HL-60 (cell line): Measurements from ENCODE around the gene SMTNL1.

ENCODE experiments used
- DNase-seq, 2 experiments: peaks; one replicate each; pipeline ENCODE4 v3.0.0-alpha.2; 2010 to 2020; ENCODE audit warnings: low read depth in 1 of 2, low spot score in 1 of 2
- H3K27ac ChIP-seq: fragments of 250-450 bp; sonication (Bioruptor Pico); replicated peaks from 2 replicates; pipeline ENCODE4 v1.5.1; 2020; ENCODE audit warnings: mild to moderate bottlenecking, moderate library complexity
- H3K27me3 ChIP-seq: fragments of 250-450 bp; sonication (Bioruptor Pico); 2 replicates; pipeline ENCODE4 v1.5.1; 2021; ENCODE audit warnings: mild to moderate bottlenecking, moderate library complexity; ENCODE audit not compliant: insufficient read depth, poor library complexity, severe bottlenecking
- H3K4me3 ChIP-seq: replicated peaks from 2 replicates; pipeline ENCODE4 v1.5.1; 2011; ENCODE audit warnings: mild to moderate bottlenecking, control low read depth, low read length; ENCODE audit not compliant: insufficient read depth
- GABPA ChIP-seq: IDR thresholded peaks from 2 replicates; pipeline ENCODE4 v1.6.1; 2012; ENCODE audit warnings: low read depth
- POLR2AphosphoS5 ChIP-seq: IDR thresholded peaks from 2 replicates; pipeline ENCODE4 v1.6.1; 2012; ENCODE audit warnings: low read depth
- SPI1 ChIP-seq: IDR thresholded peaks from 2 replicates; pipeline ENCODE4 v1.6.1; 2012; ENCODE audit warnings: low read depth, mild to moderate bottlenecking, borderline replicate concordance
- TF ChIP-seq, protein P1 (sequence below): IDR thresholded peaks from one replicate; pipeline ENCODE4 v1.5.1; 2011; ENCODE audit warnings: low read length, control low read depth, inconsistent platforms; ENCODE audit not compliant: insufficient read depth
- TF ChIP-seq, protein P2 (sequence below): IDR thresholded peaks from 2 replicates; pipeline ENCODE4 v1.6.1; 2012; ENCODE audit warnings: low read depth; ENCODE audit not compliant: insufficient replicate concordance

SMTNL1 gene

DNA sequence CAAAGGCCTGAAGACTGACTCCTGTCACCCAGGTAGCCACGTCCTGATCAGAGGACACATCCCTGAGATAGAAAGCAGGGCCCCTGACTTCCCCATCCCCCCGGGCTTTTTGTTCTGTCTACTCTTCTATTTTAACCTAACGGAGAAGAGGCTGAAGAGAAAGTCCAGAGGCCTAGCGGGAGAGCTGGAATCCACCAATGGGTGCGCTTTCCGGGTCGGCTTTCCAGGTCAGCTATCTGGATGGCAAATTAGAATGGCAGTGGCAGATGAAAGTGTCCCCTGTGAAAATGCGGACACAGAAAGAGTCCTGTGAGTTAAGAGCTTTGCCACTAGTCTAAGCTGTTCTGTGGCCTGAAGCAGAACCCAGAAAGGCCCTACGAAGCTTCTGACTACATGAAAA, 46.9 kb downstream of the SMTNL1 start:
- no peak for TF ChIP-seq SPI1
- TF ChIP-seq, protein P1, sequence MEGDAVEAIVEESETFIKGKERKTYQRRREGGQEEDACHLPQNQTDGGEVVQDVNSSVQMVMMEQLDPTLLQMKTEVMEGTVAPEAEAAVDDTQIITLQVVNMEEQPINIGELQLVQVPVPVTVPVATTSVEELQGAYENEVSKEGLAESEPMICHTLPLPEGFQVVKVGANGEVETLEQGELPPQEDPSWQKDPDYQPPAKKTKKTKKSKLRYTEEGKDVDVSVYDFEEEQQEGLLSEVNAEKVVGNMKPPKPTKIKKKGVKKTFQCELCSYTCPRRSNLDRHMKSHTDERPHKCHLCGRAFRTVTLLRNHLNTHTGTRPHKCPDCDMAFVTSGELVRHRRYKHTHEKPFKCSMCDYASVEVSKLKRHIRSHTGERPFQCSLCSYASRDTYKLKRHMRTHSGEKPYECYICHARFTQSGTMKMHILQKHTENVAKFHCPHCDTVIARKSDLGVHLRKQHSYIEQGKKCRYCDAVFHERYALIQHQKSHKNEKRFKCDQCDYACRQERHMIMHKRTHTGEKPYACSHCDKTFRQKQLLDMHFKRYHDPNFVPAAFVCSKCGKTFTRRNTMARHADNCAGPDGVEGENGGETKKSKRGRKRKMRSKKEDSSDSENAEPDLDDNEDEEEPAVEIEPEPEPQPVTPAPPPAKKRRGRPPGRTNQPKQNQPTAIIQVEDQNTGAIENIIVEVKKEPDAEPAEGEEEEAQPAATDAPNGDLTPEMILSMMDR = no peak
- Histone ChIP-seq H3K27ac (no peak overlapping the region), H3K27me3 (no peaks in the 10 kb centered on the region), H3K4me3 (no peak overlapping the region)
- DNase-seq = no peak

DNA sequence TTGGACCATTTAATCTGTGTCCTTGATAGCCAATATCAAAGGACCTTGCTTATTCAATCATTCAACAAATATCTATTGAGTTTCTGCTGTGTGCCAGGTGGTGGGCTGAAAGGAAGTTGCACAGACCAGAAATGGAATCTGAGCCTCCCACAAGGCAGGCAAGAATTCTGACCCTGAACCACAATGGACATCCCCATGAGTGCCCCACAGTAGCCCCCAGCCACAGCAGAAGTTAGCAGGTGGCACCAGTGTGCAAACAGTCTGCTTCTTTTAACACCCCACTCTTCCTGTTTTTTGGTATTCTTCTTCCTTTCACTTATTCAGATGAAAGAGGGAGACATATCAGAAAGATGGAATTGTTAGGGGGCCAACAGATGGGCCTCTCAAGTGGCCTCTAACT, 47.9 kb downstream of the SMTNL1 start:
- H3K27ac ChIP-seq = no peak overlapping the region
- peak; percentile 74 for TF ChIP-seq POLR2AphosphoS5
- peak; percentile 67; the same call in 1 of the 2 replicates for TF ChIP-seq SPI1
- TF ChIP-seq, protein P2, sequence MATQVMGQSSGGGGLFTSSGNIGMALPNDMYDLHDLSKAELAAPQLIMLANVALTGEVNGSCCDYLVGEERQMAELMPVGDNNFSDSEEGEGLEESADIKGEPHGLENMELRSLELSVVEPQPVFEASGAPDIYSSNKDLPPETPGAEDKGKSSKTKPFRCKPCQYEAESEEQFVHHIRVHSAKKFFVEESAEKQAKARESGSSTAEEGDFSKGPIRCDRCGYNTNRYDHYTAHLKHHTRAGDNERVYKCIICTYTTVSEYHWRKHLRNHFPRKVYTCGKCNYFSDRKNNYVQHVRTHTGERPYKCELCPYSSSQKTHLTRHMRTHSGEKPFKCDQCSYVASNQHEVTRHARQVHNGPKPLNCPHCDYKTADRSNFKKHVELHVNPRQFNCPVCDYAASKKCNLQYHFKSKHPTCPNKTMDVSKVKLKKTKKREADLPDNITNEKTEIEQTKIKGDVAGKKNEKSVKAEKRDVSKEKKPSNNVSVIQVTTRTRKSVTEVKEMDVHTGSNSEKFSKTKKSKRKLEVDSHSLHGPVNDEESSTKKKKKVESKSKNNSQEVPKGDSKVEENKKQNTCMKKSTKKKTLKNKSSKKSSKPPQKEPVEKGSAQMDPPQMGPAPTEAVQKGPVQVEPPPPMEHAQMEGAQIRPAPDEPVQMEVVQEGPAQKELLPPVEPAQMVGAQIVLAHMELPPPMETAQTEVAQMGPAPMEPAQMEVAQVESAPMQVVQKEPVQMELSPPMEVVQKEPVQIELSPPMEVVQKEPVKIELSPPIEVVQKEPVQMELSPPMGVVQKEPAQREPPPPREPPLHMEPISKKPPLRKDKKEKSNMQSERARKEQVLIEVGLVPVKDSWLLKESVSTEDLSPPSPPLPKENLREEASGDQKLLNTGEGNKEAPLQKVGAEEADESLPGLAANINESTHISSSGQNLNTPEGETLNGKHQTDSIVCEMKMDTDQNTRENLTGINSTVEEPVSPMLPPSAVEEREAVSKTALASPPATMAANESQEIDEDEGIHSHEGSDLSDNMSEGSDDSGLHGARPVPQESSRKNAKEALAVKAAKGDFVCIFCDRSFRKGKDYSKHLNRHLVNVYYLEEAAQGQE = no peak
- no peak for TF ChIP-seq GABPA
- TF ChIP-seq, protein P1 = no peak
- DNase-seq = peak in 1 of 2 experiments; percentile 33
- no peak overlapping the region for H3K4me3 ChIP-seq
- H3K27me3 ChIP-seq = no peaks in the 10 kb centered on the region

DNA sequence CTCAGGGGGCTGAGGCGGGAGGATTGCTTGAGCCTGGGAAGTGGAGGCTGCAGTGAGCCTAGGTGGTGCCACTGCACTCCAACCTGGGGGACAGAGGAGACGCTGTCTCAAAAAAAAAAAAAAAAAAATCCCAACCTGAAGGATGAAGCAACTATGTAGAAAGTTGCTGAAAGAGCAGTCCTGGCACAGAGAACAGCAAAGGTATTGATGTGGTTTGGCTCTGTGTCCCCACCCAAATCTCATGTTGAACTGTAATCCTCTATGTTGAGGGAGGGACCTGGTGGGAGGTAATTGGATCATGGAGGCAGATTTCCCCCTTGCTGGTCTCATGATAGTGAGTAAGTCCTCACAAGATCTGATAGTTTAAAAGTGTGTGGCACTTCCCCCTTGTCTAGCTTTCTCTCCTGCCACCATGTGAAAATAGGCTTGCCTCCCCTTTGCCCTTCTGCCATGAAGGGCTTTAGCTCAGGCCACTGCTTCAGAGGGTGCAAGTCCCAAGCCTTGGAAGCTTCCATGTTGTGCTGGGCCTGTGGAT, 49.4 kb downstream of the SMTNL1 start:
- Histone ChIP-seq H3K4me3 (no peak overlapping the region), H3K27me3 (no peaks in the 10 kb centered on the region), H3K27ac (no peak overlapping the region)
- TF ChIP-seq, protein P2 = no peak
- TF ChIP-seq, protein P1 = no peak
- no peak for TF ChIP-seq POLR2AphosphoS5
- no peak for TF ChIP-seq SPI1
- TF ChIP-seq GABPA = no peak
- DNase-seq = no peak

DNA sequence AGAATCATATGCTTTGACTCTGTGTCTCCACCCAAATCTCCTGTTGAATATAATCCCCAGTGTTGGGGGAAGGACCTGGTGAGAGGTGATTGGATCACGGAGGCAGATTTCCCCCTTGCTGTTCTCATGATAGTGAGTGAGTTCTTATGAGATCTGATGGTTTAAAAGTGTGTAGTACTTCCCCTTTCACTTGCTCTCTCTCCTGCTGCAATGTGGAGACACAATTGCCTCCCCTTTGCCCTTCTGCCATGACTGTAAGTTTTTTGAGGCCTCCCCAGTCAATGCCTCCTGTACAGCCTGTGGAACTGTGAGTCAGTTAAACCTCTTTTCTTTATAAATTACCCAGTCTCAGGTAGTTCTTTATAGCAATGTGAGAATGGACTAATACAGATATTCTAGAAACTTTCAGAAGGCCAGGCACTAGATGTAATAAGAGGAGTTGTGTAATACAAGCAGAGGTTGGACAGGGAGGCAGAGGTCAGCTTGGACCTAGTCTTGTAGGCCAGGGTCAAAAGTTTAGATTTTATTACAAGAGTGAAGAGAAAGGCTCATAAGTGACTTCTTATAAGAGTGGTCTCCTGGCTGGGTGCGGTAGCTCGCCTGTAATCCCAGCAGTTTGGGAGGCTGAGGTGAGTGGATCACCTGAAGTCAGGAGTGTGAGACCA, 50.8 kb downstream of the SMTNL1 start:
- DNase-seq = peak; percentile 23 to 47
- no peak overlapping the region for H3K4me3 ChIP-seq
- TF ChIP-seq POLR2AphosphoS5 (no peak), SPI1 (peak; percentile 15; the same call in 1 of the 2 replicates)
- H3K27me3 ChIP-seq = no peaks in the 10 kb centered on the region
- H3K27ac ChIP-seq = no peak overlapping the region
